Middle frontal gyrus (tissue), 1 donor: ENCODE results near the gene PLCG1.
A peak's percentile ranks its signal among the peaks of the same experiment; 100 is the strongest.

ENCODE experiments used
- DNase-seq: peaks from one replicate; pipeline ENCODE4 v3.0.0-alpha.2; 2015; ENCODE audit warnings: low spot score; ENCODE audit errors: extremely low spot score

The PLCG1 gene

GRCh38 chr20:41142245-41142644 lies 4.9 kb downstream of the PLCG1 start:
- DNase-seq: no peak

DNA sequence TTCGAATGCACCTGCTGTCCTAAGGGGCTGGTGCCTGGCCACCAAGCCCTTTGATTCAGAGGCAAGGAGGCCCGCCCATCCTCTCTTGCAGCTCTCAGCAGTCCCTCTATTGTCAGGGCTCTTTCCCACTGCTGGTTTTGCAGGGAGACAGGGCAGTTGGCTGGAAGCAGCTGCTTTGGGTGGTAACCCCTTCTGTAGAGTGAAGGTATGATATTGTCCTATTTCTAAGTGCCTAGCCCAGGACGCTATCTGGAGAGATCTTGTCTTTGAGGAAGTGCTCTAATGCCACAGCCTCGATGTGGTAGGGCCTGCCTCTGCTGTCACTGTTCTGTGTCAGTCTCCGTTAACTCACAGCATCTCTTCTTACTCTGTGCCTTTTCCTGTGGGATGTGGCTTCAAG lies 5.6 kb downstream of the PLCG1 start:
- DNase-seq: no peak

DNA sequence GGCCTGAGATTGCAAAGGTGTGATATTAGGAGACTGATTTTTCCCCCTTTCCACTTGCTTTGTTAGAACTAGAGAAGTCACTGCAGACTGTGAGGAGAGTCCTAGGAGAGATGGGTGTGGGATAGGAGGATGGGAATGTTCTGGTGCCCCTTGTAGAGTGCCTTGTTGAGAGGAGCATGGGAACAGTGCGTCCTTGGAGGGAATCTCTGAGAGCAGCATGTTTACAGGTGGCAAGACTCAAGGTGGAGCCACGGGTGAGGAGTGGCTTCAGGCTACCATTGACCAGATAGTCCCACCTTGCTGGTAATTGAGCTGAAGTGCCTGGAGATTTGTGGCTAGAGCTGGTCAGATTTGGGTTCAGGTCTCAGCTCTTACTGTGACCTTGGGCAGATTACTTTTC lies 6.0 kb downstream of the PLCG1 start:
- no peak for DNase-seq

DNA sequence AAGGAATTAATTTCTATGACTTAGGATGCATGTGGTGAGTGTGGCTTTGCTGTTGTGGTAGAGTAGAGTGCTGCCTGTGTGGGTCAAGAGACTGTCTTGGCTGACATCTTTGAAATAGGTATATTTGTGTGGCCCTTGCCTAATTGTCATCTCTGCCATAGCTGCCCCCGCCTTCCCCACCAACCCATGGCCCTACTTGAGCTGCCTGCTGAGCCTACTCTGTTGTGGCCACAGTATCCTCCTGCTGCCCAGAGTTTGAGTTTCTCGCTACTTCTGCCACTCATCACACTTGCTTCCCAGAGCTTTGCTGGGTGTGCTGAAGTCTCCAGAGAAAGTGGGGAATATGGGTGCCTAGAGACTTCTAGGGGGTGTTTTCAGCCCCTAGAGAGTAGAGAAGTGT lies 8.0 kb downstream of the PLCG1 start:
- DNase-seq: no peak

DNA sequence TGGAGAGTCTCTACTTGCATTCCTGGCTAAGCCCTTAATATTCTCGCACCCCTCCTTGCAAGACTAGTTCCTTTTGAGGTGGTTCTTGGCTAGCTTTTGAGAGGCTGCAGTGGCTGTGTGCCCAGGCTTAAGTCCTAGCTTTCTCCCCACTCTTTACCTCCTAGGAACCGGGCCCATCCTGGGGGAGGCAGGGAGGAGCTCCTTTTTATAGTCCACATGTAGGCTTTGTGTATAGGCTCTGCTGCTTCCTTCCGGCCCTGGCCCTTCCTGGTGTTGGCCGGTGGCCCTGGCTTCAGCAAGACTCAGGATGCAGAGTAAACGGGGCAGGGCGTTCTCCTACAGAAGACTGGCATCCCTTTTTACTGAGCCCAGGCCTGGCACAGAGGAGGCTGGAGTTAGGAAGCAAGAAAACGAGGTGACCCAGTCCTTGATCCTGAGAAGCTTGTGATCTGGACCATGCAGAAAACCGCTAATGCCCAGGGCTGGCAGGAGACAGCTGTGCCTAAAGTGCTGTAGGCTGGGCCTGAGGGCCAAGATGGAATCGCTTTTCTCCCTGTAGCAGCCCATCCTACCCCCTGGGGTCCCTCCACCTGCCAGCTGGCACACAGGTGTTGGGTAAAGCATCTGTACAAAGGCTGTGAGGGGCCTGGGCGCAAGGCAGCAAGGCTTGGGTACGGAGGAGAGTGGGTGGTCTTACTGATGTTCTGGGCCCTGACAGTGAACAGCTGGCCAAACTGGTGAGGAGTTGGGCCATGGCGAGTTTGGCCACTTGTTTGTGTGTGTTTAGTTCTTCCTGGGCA lies 8.7 kb downstream of the PLCG1 start:
- peak; percentile 22 for DNase-seq

DNA sequence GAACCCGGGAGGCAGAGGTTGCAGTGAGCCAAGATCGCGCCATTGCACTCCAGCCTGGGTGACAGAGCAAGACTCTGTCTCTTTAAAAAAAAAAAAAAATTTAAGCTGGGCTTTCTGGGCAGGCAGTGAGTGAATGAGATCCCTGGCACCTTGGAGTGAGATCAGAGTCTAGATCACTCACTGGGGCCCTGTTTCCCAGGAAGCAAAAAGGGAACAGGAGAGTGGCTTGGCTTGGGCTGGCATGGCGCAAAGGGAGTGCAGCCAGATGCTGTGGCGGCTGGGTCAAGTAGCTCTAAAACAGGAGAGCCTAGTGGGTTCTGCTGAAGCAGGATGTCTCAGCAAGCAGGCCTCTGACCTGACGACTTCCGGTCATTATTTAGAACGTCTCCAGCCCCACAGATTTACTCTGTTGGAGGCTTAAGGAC lies 10.4 kb downstream of the PLCG1 start:
- no peak for DNase-seq

DNA sequence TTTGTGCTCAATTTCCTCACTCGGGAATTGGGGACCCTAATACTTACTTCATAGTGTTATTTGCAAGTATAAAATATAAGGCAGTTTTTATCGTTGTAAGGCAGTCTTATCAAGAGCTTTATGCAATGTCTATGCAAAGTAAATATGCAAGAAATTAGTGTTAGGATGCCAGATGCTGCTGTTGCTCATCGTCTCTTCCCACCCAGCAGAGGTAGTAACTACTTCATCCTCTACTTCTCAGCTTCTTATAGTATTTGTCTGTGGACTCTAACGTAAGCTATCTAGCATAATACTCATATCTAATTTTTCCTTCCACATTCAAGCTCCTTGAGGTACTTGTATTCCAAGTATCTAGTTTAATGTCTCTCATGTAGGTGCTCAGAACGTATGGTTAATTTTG lies 11.6 kb downstream of the PLCG1 start:
- no peak for DNase-seq

- DNase-seq: no peak
Measured at GRCh38 chr20:41150664-41151063, 13.3 kb downstream of the PLCG1 start.

- DNase-seq: no peak
Measured at GRCh38 chr20:41151134-41151869, 14.0 kb downstream of the PLCG1 start.

- DNase-seq: no peak
Measured at GRCh38 chr20:41152108-41152757, 14.9 kb downstream of the PLCG1 start.

GRCh38 chr20:41154436-41155176 lies 17.3 kb downstream of the PLCG1 start:
- no peak for DNase-seq

- no peak for DNase-seq
Measured at GRCh38 chr20:41155261-41155660, 17.9 kb downstream of the PLCG1 start.

DNA sequence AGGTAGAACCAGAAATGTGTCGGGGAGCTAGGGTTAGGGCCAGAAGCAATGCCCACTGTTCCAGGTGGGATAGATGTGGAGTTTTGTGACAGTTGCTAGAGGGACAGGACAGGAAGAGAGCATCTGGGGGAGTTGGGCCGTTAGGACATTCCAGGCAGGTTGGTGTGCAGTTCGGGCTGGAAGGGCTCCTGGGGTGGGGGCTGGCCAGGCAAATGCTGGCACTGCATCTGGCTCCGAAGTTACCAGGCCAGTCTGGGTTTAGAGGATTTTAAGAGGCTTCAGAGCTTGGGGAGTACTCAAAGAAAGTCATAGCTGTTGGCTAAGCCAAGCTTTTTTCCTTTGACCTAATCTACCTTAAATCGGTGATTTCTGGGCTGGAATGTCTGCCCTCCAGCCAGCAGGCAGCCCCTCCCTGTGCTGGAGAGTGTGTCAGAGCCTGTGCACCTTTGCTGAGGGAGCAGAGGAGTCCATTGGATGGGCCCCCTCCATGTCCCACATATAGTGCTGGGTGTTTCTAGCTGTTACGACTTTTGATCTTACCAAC lies 20.8 kb downstream of the PLCG1 start:
- no peak for DNase-seq

DNA sequence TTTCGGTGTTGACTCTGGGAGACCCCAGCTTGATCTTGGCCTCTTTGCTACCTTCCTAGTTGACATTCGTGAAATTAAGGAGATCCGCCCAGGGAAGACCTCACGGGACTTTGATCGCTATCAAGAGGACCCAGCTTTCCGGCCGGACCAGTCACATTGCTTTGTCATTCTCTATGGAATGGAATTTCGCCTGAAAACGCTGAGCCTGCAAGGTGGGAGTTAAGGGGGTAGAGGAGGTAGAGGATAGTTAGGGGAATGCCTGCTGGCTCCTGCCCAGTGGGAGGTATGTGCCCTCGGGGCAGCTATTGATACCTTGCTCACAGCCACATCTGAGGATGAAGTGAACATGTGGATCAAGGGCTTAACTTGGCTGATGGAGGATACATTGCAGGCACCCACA lies 22.2 kb downstream of the PLCG1 start:
- DNase-seq: no peak

GRCh38 chr20:41160686-41161085 lies 23.3 kb downstream of the PLCG1 start:
- no peak for DNase-seq

DNA sequence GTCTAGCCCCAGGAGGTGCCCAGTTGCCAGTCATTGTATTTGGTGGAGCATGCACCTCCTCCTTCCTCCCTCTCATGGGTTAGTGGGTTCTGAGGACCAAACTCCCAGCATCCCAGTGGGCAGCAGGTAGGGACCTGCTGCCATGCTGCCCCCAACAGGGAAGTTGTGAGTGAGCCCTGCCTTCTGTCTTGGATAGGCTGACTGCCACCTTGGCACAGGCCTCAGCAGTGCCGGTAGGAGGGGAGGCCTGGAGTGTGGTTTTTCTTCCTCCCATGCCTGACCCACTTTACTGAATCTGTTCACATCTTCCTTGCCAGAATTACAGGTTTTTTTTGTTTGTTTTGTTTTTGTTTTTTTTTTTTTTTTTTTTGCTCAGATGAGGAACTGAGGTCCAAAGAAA lies 24.5 kb downstream of the PLCG1 start:
- DNase-seq: no peak

GRCh38 chr20:41162396-41162795 lies 25.1 kb downstream of the PLCG1 start:
- no peak for DNase-seq

DNA sequence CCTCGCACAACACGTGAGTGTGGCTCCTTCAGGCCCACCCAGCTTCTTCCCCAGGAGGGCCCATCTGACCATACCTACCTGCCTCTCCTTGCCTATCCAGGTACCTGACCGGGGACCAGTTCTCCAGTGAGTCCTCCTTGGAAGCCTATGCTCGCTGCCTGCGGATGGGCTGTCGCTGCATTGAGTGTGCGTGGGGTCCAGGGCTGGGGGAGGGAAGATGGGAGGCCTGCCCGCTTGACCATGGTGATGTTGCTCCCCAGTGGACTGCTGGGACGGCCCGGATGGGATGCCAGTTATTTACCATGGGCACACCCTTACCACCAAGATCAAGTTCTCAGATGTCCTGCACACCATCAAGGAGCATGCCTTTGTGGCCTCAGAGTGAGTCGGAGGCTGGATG lies 26.5 kb downstream of the PLCG1 start:
- no peak for DNase-seq

GRCh38 chr20:41165001-41165882 lies 27.9 kb downstream of the PLCG1 start:
- DNase-seq: no peak
